K562 (cell line): ENCODE data around the gene USP15. TPM values are rescaled to one million over a fixed set of nuclear protein-coding genes. Genes with fewer than 3 reads are reported as not detected.
A peak's percentile ranks its signal among the peaks of the same experiment; 100 is the strongest.

Source experiments
- CBX8 ChIP-seq: fragments of 200-600 bp; sonication (generic); IDR thresholded peaks from 2 replicates; pipeline ENCODE4 v1.6.1; 2012; ENCODE audit warnings: borderline replicate concordance, mixed run types, low read depth, mild to moderate bottlenecking, moderate library complexity, mixed read lengths, low read length, control low read depth, inconsistent platforms; ENCODE audit not compliant: poor library complexity, severe bottlenecking; ENCODE audit errors: extremely low read depth
- DIDO1 ChIP-seq: fragments of 450-650 bp; IDR thresholded peaks from 2 replicates; pipeline ENCODE4 v1.6.1; 2016; ENCODE audit warnings: low read depth, missing biosample characterization, missing genetic modification characterization
- GTF2A2 ChIP-seq: IDR thresholded peaks from 2 replicates; pipeline ENCODE4 v1.6.1; 2016; ENCODE audit warnings: mild to moderate bottlenecking, missing genetic modification characterization, missing compliant biosample characterization
- HNRNPL ChIP-seq: fragments of 200-400 bp; formaldehyde crosslinking; IDR thresholded peaks from 2 replicates; pipeline ENCODE4 v1.6.1; 2017; ENCODE audit warnings: low read depth, mild to moderate bottlenecking, low read length
- NR1H2 ChIP-seq: sonication (generic); formaldehyde crosslinking; IDR thresholded peaks from 2 replicates; pipeline ENCODE4 v1.4.0; 2020; ENCODE audit warnings: mild to moderate bottlenecking, missing genetic modification reagents
- NUFIP1 ChIP-seq: fragments of 450-650 bp; IDR thresholded peaks from 2 replicates; pipeline ENCODE4 v1.6.1; 2018; ENCODE audit not compliant: partially characterized antibody
- PML ChIP-seq: IDR thresholded peaks from 2 replicates; pipeline ENCODE4 v1.6.1; 2012; ENCODE audit warnings: low read length, inconsistent platforms
- POLR3G ChIP-seq: IDR thresholded peaks from 2 replicates; pipeline ENCODE4 v1.6.1; 2011; ENCODE audit not compliant: insufficient read length, insufficient replicate concordance; ENCODE audit errors: extremely low read depth
- SMARCA4 ChIP-seq: fragments of 450-650 bp; IDR thresholded peaks from 2 replicates; pipeline ENCODE4 v1.6.1; 2016
- SREBF2 ChIP-seq: sonication (generic); formaldehyde crosslinking; IDR thresholded peaks from 2 replicates; pipeline ENCODE4 v1.4.0; 2020; ENCODE audit warnings: mild to moderate bottlenecking, missing genetic modification reagents
- TAF15 ChIP-seq: fragments of 200-400 bp; formaldehyde crosslinking; IDR thresholded peaks from 2 replicates; pipeline ENCODE4 v1.6.1; 2017; ENCODE audit warnings: mild to moderate bottlenecking, low read depth, low read length, moderate library complexity
- THRAP3 ChIP-seq: fragments of 450-650 bp; IDR thresholded peaks from 2 replicates; pipeline ENCODE4 v1.6.1; 2016; ENCODE audit warnings: mild to moderate bottlenecking, inconsistent platforms, borderline replicate concordance
- ZNF121 ChIP-seq: sonication (generic); formaldehyde crosslinking; conservative IDR thresholded peaks from 2 replicates; pipeline ENCODE4 v1.8.0; 2022; ENCODE audit warnings: missing genetic modification reagents
- ZNF212 ChIP-seq: fragments of 450-650 bp; formaldehyde crosslinking; IDR thresholded peaks from 2 replicates; pipeline ENCODE4 v1.4.0; 2020; ENCODE audit warnings: mild to moderate bottlenecking
- polyA plus RNA-seq, 8 experiments: library from polyadenylated mRNA; depleted of rRNA in 4 of 8; stranded (reverse) in 5 of 8; unstranded in 3 of 8; fragments of >200 nt; fragmentation: Nextera tagmentation in 2 of 8; fragmentation: Illumina TruSeq in 1 of 8; extraction: Ambion mirVana in 2 of 8; extraction: Trizol in 1 of 8; gene quantifications; 2 replicates each; pipeline versions ENCODE4 v1.2.1 to v1.2.3, GENCODE V29; 2011 to 2014; ENCODE audit warnings: inconsistent platforms in 1 of 8, missing spikeins in 1 of 8
- total RNA-seq, 7 experiments: library from RNA; depleted of rRNA in 6 of 7; stranded (reverse); fragments of >200 nt in 6 of 7; fragmentation: Illumina TruSeq in 2 of 7; extraction: Trizol in 2 of 7; gene quantifications; 2 replicates each; pipeline versions ENCODE4 v1.2.1 to v1.2.3, GENCODE V29; 2011 to 2021; ENCODE audit warnings: low replicate concordance in 1 of 7
- TF ChIP-seq, protein P1 (sequence below): fragments of 250-450 bp; sonication (Bioruptor Pico); IDR thresholded peaks from 2 replicates; pipeline ENCODE4 v1.5.0; 2020; ENCODE audit warnings: mild to moderate bottlenecking, borderline replicate concordance
- TF ChIP-seq, protein P2 (sequence below), 2 experiments: fragments of 450-650 bp in 1 of 2; sonication (generic) in 1 of 2; formaldehyde crosslinking; conservative IDR thresholded peaks; 2 replicates each; pipeline versions ENCODE4 v1.4.0 to v1.8.1; 2020 to 2022; ENCODE audit warnings: mild to moderate bottlenecking in 1 of 2, missing genetic modification reagents in 1 of 2
- TF ChIP-seq, protein P3 (sequence below): sonication (generic); formaldehyde crosslinking; IDR thresholded peaks from 2 replicates; pipeline ENCODE4 v1.4.0; 2020; ENCODE audit warnings: mild to moderate bottlenecking, missing genetic modification reagents
- TF ChIP-seq, protein P4 (sequence below): conservative IDR thresholded peaks from 2 replicates; pipeline ENCODE4 v1.6.1; 2011; ENCODE audit warnings: low read depth, mild to moderate bottlenecking, low read length; ENCODE audit not compliant: control insufficient read depth
- TF ChIP-seq, protein P5 (sequence below): fragments of 450-650 bp; IDR thresholded peaks from 2 replicates; pipeline ENCODE4 v1.6.1; 2016; ENCODE audit warnings: mild to moderate bottlenecking

USP15 gene
- total and polyA plus RNA-seq, 9 of the 15 experiments (the other 6 are each of a cell fraction or from before 2014, with no cell fraction given), result 140 to 272 (median 182) TPM

DNA sequence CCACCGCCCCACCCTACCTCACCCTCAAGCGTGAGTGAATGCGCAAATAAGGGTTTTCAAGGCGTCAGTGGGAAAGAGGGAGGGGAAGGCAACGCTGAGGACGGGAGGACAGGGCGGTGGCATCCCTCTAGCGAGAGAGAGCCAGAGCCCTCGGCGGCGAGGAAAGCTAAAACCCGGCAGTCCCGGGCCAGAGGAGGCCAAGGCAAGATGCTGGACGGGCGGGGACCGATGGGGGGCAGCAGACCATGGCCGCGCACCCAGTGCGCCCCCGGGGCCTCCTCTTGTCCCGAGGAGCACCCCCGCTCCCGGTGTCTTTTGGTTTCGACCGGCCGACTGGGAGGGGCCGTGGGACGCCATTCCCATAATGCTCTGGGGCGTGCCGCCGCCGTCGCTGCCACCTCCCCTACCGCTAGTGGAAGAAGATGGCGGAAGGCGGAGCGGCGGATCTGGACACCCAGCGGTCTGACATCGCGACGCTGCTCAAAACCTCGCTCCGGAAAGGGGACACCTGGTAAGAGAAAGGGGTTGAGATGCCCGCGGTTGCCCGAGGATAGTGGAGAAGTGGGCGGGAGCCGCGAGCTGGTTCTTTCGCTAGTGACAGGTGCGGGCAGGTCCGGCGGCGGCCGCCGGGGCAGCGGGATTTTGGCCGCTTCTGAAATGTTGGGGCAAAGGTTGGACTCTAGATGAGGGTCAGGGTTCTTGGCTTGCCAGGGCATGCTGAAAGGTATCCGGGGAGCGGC is at the start of gene USP15 (continued):
- TF ChIP-seq, protein P1, sequence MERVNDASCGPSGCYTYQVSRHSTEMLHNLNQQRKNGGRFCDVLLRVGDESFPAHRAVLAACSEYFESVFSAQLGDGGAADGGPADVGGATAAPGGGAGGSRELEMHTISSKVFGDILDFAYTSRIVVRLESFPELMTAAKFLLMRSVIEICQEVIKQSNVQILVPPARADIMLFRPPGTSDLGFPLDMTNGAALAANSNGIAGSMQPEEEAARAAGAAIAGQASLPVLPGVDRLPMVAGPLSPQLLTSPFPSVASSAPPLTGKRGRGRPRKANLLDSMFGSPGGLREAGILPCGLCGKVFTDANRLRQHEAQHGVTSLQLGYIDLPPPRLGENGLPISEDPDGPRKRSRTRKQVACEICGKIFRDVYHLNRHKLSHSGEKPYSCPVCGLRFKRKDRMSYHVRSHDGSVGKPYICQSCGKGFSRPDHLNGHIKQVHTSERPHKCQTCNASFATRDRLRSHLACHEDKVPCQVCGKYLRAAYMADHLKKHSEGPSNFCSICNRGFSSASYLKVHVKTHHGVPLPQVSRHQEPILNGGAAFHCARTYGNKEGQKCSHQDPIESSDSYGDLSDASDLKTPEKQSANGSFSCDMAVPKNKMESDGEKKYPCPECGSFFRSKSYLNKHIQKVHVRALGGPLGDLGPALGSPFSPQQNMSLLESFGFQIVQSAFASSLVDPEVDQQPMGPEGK (CRISPR knock-in tag), result no peak
- no peak for TF ChIP-seq ZNF212 (CRISPR knock-in tag)
- TF ChIP-seq, protein P2, sequence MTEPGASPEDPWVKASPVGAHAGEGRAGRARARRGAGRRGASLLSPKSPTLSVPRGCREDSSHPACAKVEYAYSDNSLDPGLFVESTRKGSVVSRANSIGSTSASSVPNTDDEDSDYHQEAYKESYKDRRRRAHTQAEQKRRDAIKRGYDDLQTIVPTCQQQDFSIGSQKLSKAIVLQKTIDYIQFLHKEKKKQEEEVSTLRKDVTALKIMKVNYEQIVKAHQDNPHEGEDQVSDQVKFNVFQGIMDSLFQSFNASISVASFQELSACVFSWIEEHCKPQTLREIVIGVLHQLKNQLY (CRISPR knock-in tag; conservative IDR thresholded peaks at IDR 0.05), result no peak
- TF ChIP-seq, protein P3, sequence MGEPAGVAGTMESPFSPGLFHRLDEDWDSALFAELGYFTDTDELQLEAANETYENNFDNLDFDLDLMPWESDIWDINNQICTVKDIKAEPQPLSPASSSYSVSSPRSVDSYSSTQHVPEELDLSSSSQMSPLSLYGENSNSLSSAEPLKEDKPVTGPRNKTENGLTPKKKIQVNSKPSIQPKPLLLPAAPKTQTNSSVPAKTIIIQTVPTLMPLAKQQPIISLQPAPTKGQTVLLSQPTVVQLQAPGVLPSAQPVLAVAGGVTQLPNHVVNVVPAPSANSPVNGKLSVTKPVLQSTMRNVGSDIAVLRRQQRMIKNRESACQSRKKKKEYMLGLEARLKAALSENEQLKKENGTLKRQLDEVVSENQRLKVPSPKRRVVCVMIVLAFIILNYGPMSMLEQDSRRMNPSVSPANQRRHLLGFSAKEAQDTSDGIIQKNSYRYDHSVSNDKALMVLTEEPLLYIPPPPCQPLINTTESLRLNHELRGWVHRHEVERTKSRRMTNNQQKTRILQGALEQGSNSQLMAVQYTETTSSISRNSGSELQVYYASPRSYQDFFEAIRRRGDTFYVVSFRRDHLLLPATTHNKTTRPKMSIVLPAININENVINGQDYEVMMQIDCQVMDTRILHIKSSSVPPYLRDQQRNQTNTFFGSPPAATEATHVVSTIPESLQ (CRISPR knock-in tag), result no peak
- TF ChIP-seq TAF15, result no peak
- peak; percentile 25; the same call in 1 of the 2 replicates for TF ChIP-seq PML
- TF ChIP-seq THRAP3, result no peak
- no peak for TF ChIP-seq ZNF121 (CRISPR knock-in tag)
- TF ChIP-seq NR1H2 (CRISPR knock-in tag), result no peak
- peak; percentile 56; the same call in 1 of the 2 replicates for TF ChIP-seq HNRNPL
- TF ChIP-seq NUFIP1, result peak; percentile 22
- no peak for TF ChIP-seq SMARCA4
- no peak for TF ChIP-seq POLR3G
- TF ChIP-seq GTF2A2 (tag), result no peak
- no peak for TF ChIP-seq CBX8
- TF ChIP-seq, protein P4, sequence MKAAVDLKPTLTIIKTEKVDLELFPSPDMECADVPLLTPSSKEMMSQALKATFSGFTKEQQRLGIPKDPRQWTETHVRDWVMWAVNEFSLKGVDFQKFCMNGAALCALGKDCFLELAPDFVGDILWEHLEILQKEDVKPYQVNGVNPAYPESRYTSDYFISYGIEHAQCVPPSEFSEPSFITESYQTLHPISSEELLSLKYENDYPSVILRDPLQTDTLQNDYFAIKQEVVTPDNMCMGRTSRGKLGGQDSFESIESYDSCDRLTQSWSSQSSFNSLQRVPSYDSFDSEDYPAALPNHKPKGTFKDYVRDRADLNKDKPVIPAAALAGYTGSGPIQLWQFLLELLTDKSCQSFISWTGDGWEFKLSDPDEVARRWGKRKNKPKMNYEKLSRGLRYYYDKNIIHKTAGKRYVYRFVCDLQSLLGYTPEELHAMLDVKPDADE, result peak; percentile 71; the same call in 1 of the 2 replicates
- no peak for TF ChIP-seq DIDO1
- no peak for TF ChIP-seq SREBF2 (CRISPR knock-in tag)
- TF ChIP-seq, protein P5, sequence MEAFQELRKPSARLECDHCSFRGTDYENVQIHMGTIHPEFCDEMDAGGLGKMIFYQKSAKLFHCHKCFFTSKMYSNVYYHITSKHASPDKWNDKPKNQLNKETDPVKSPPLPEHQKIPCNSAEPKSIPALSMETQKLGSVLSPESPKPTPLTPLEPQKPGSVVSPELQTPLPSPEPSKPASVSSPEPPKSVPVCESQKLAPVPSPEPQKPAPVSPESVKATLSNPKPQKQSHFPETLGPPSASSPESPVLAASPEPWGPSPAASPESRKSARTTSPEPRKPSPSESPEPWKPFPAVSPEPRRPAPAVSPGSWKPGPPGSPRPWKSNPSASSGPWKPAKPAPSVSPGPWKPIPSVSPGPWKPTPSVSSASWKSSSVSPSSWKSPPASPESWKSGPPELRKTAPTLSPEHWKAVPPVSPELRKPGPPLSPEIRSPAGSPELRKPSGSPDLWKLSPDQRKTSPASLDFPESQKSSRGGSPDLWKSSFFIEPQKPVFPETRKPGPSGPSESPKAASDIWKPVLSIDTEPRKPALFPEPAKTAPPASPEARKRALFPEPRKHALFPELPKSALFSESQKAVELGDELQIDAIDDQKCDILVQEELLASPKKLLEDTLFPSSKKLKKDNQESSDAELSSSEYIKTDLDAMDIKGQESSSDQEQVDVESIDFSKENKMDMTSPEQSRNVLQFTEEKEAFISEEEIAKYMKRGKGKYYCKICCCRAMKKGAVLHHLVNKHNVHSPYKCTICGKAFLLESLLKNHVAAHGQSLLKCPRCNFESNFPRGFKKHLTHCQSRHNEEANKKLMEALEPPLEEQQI, result peak; percentile 100
